GM19023 (cell line): Measurements from ENCODE around the gene SERP1.
"Not testable (repeated sequence)": the region's sequence is repeated elsewhere in the genome, so short reads cannot be mapped to it uniquely, and the experiment has no call there.

ENCODE experiments used
- ATAC-seq: cut with Tn5 transposase; IDR thresholded peaks from one replicate; pipeline ENCODE4 v1.9.1; 2021; ENCODE audit warnings: mild to moderate bottlenecking, moderate library complexity; ENCODE audit not compliant: unreplicated experiment

SERP1 gene

GRCh38 chr3:150540297-150540696, 6.0 kb downstream of the SERP1 start:
- no peak for ATAC-seq

DNA sequence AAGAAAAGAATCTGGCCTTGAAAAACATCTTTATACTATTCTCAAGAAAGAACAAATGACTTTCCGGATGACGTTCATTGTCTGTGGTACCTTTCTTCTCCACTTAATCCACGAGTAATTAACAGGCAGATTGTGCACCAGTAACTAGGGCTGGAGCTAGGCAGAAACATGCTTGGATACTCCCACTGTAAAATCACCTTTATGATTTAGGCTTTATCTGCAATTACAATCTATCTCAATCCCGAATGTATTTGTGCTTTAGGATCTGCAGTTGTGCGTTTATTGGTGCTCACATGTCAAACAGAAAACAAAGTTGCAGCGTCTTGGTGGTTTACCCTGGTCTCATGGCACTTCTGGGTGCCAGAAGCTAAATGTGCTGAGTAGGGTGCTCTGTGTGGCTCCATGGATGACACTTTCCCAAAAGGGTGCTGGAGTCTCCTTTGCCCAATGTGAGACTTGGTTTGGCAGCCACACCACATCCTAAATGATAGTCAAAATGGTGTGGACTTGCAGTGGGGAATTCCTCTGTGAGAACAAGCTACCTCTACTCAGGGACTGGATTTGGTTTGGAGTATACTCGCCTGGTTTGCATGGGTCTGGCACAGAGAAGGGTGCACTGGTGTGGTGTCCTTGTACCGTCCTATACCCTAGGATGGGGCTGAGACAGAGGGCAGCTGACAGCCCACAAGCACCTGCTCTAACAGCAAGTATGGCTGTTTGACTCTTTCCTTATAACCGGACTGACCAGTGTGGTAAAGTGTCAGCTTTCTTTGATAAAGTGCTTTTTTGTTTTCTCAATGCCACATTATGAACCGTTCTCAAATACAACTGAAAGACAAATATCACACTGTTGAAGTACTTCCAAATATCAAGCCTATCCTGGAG, 7.7 kb downstream of the SERP1 start:
- no peak for ATAC-seq

- ATAC-seq, result no peak
Measured at GRCh38 chr3:150535204-150535603, 11.1 kb downstream of the SERP1 start.

- ATAC-seq, result no peak
Measured at GRCh38 chr3:150531775-150532174, 14.5 kb downstream of the SERP1 start.

DNA sequence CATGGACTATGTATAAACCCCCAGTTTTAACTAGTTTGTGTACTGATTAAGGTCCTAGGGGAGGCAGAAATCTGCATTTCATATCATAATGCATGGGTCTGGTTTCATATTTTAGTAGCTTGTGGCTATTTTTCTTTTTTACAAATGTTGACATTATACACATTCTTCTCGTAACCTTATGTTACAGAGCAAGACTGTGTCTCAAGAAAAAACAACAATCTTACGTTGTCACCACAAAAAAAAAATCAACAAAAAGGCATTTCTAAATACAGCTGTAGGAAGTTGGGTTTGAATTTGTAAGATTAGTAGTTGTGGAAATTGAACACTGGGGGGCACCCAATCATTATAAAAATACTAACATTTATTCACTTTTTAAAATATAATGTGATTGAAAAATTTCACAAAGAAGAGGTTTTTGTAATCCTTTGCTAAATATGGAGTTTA, 17.9 kb downstream of the SERP1 start:
- no peak for ATAC-seq

GRCh38 chr3:150527464-150528255, 18.6 kb downstream of the SERP1 start:
- ATAC-seq, result no peak

- ATAC-seq, result no peak
Measured at GRCh38 chr3:150523538-150523937, 22.8 kb downstream of the SERP1 start.

GRCh38 chr3:150521463-150521862, 24.8 kb downstream of the SERP1 start:
- ATAC-seq, result no peak

- ATAC-seq, result no peak
Measured at GRCh38 chr3:150520408-150520807, 25.9 kb downstream of the SERP1 start.

- ATAC-seq, result no peak
Measured at GRCh38 chr3:150519026-150519425, 27.3 kb downstream of the SERP1 start.

DNA sequence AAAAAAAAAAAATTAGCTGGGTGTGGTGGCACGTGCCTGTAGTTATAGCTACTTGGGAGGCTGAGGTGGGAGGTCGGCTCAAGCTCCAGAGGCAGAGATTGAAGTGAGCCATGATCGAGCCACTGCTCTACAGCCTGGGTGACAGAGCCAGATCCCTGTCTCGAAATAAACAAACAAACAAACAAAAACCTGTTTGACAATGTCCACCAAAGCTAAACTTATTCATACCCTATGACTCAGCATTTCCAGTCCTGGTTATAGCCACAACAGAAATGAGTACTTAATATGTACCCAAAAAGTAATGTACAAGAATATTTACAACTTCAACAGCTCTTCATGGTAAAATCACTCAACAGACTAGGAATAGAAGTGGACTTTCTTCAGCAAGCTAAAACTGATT, 31.1 kb downstream of the SERP1 start:
- ATAC-seq, result no peak

DNA sequence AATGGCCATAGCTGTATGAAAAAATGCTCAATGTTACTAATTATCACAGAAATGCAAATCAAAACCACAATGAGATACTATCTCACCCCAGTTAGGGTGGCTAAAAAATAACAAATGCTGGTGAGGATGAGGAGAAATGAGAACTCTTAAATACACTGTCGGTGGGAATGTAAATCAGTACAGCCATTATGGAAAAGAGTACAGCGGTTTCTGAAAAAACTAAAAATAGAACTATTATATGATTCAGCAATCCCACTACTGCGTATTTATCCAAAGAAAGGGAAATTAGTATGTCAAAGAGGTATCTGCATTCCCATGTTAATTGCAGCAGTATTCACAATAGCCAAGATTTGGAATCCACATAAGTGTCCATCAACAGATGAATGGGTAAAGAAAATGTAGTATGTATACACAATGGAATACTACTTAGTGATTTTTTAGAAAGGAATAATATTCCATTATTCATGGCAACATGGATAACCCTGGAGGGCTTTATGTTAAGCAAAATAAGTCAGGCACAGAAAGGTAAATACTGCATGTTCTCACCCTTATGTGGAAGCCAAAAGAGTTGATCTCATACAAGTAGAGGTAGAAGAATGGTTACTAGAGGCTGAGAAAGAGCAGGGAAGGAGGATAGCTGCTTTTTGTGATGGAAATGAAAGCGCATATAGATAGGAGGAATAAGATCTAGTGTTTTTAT, 35.0 kb downstream of the SERP1 start:
- ATAC-seq, result no peak

- no peak for ATAC-seq
Measured at GRCh38 chr3:150509780-150510179, 36.5 kb downstream of the SERP1 start.

GRCh38 chr3:150508401-150508800, 37.9 kb downstream of the SERP1 start:
- ATAC-seq, result no peak

DNA sequence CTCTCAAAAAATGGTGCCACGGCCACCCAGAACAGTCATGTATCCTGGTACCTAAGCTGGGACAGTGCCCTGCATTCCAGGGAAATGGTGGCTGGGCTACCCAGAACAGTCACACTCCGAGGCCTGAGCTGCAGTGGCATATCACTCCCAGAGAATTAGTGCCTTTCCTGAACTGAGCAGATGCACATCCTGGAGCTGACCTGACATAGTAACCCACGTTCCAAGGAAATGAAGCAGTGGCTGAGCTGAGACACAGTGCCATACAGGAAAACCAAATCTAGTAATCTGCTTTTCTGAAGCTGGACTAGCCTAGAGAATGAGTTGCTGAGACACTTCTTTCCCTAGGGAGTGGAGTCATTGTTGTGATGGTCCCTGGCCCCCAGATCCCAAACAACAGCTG, 41.8 kb downstream of the SERP1 start:
- ATAC-seq, result no peak

GRCh38 chr3:150503402-150504099, 42.7 kb downstream of the SERP1 start:
- ATAC-seq, result no peak

- not testable (repeated sequence) for ATAC-seq
Measured at GRCh38 chr3:150500960-150501359, 45.3 kb downstream of the SERP1 start.

- no peak for ATAC-seq
Measured at GRCh38 chr3:150497956-150498355, 48.3 kb downstream of the SERP1 start.

GRCh38 chr3:150495563-150496168, 50.6 kb downstream of the SERP1 start:
- no peak for ATAC-seq

DNA sequence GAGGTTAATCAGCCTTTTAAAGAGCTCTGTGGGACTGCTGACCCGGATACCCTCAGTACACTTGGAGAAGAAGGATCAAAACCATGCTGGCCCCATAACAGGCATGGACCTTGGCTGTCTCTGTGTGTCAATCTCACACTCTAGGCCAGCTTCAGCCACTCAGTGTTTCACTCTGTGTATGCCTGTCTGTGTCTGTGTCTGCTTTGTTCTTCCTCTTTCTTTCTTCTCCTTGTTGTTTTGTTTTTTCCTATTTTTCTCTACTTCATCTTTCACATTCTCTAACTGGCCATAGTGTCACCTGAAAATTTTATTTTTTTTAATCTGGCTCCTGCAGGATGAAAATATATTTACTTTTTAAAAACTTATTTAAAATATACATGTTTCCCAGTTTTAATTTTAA, 51.1 kb downstream of the SERP1 start:
- no peak for ATAC-seq
